Transverse colon (tissue), 4 donors: ENCODE measurements around the gene LCP1. TPM values are rescaled to one million over a fixed set of nuclear protein-coding genes. Genes with fewer than 3 reads are reported as not detected.

Experiments used
- DNase-seq: peaks from one replicate; pipeline ENCODE4 v3.0.0-alpha.2; 2019
- H3K27ac ChIP-seq, 4 donors: fragments of 200-600 bp; sonication (generic); 2 replicates each; pipeline ENCODE4 v1.5.1; 2016 to 2018; ENCODE audit warnings: inconsistent platforms in 4 of 4
- H3K27me3 ChIP-seq: fragments of 200-600 bp; sonication (generic); 2 replicates; pipeline ENCODE4 v1.5.1; 2017; ENCODE audit warnings: inconsistent platforms
- H3K36me3 ChIP-seq, 4 donors: fragments of 200-600 bp; sonication (generic); 2 replicates each; pipeline ENCODE4 v1.5.1; 2017 to 2019; ENCODE audit warnings: inconsistent platforms in 4 of 4
- H3K4me1 ChIP-seq, 4 donors: fragments of 200-600 bp; sonication (generic); 2 replicates each; pipeline ENCODE4 v1.5.1; 2017 to 2020; ENCODE audit warnings: inconsistent platforms in 4 of 4
- H3K4me3 ChIP-seq, 4 donors: fragments of 200-600 bp; sonication (generic); 1 replicate in 1 of 4; 2 replicates in 3 of 4; pipeline versions ENCODE4 v1.5.1 to v1.6.1; 2017 to 2019; ENCODE audit warnings: inconsistent platforms in 4 of 4
- H3K9me3 ChIP-seq, 2 donors: fragments of 200-600 bp; sonication (generic); 2 replicates each; pipeline ENCODE4 v1.5.1; 2017 to 2019; ENCODE audit warnings: inconsistent platforms in 2 of 2
- CTCF ChIP-seq, 5 experiments: fragments of 200-600 bp in 3 of 5; fragments of 450-650 bp in 2 of 5; sonication (generic) in 3 of 5; IDR thresholded peaks; 1 replicate in 2 of 5; 2 replicates in 3 of 5; pipeline ENCODE4 v1.5.1; 2016 to 2017; ENCODE audit warnings: antibody characterized with exemption in 5 of 5, inconsistent platforms in 3 of 5, mild to moderate bottlenecking in 2 of 5, moderate library complexity in 1 of 5
- EP300 ChIP-seq: sonication (generic); formaldehyde crosslinking; IDR thresholded peaks from one replicate; pipeline ENCODE4 v1.6.1; 2017; ENCODE audit warnings: antibody characterized with exemption, low read depth
- POLR2A ChIP-seq: fragments of 450-650 bp; IDR thresholded peaks from one replicate; pipeline ENCODE4 v1.6.1; 2016; ENCODE audit warnings: antibody characterized with exemption, mild to moderate bottlenecking, moderate library complexity
- POLR2AphosphoS5 ChIP-seq, 3 donors: sonication (generic); formaldehyde crosslinking; IDR thresholded peaks; one replicate each; pipeline ENCODE4 v1.6.1; 2016; ENCODE audit warnings: antibody characterized with exemption in 3 of 3
- WGBS, 2 donors: methylation state at CpG; one replicate each; pipeline ENCODE4 v1.1.5; 2018; ENCODE audit warnings: low coverage in 1 of 2; 5-methylcytosine and 5-hydroxymethylcytosine counted together
- in situ Hi-C, 4 donors: fragments of 200-750 bp; cut with MboI; loops; one replicate each; pipeline versions ENCODE4 v1.15.0 to v1.15.1; 2017; ENCODE audit warnings: low sequenced_read_pairs in 3 of 4, low pct_ligation_motif_present in 1 of 4, low pct_unique_long_range_greater_than_20kb in 1 of 4
- intact Hi-C: fragments of 100-400 bp; cut with DNase I; formaldehyde crosslinking; loops from one replicate; pipeline ENCODE4 v1.15.1; 2023; ENCODE audit warnings: low total_unique reads
- total RNA-seq, 4 donors: library from RNA; depleted of rRNA; stranded (reverse); fragments of >200 nt; gene quantifications; one replicate each; pipeline ENCODE4 v1.1.0, GENCODE V29; 2016

LCP1 gene
- total RNA-seq, 4 donors from 2014 or later: 1.6 to 35.7 (median 26.1) TPM

- H3K27ac ChIP-seq: no peak overlapping the region
- no peaks in the 10 kb centered on the region for H3K9me3 ChIP-seq
- no peaks in the 10 kb centered on the region for H3K27me3 ChIP-seq
- no peaks in the 10 kb centered on the region for H3K4me1 ChIP-seq
- WGBS, 2 donors: 72 to 79% methylated on average over 4 of the region's 4 CpGs
- H3K4me3 ChIP-seq: no peak overlapping the region
- DNase-seq: no peak
- no peaks in the 10 kb centered on the region for H3K36me3 ChIP-seq
- TF ChIP-seq EP300: no peak
- TF ChIP-seq POLR2A: no peak
- TF ChIP-seq CTCF (IDR thresholded peaks at IDR 0.05): no peak
- TF ChIP-seq POLR2AphosphoS5 (IDR thresholded peaks at IDR 0.05): no peak
- intact Hi-C loops (no loop called here), in situ Hi-C loops (no loop called here)
Measured at GRCh38 chr13:46197299-46198048, 15.5 kb upstream of the LCP1 start.

GRCh38 chr13:46195016-46195415 lies 13.0 kb upstream of the LCP1 start:
- Histone ChIP-seq H3K36me3 (no peaks in the 10 kb centered on the region), H3K4me1 (no peaks in the 10 kb centered on the region), H3K27me3 (no peaks in the 10 kb centered on the region), H3K27ac (no peak overlapping the region), H3K4me3 (no peak overlapping the region), H3K9me3 (no peaks in the 10 kb centered on the region)
- in situ Hi-C loops (no loop called here), intact Hi-C loops (no loop called here)
- DNase-seq: no peak
- TF ChIP-seq POLR2AphosphoS5 (IDR thresholded peaks at IDR 0.05): no peak
- no peak for TF ChIP-seq CTCF (IDR thresholded peaks at IDR 0.05)
- TF ChIP-seq EP300: no peak
- no peak for TF ChIP-seq POLR2A
- WGBS, 2 donors: 86 to 93% methylated on average over 1 of the region's 1 CpG

- no peak for DNase-seq
Measured at GRCh38 chr13:46192412-46192811, 10.4 kb upstream of the LCP1 start.

GRCh38 chr13:46185634-46186033 lies 3.7 kb upstream of the LCP1 start:
- intact Hi-C loops (no loop called here), in situ Hi-C loops (no loop called here)
- H3K36me3 ChIP-seq: no peaks in the 10 kb centered on the region
- 87 to 95% methylated on average over 4 of the region's 4 CpGs for WGBS, 2 donors
- H3K27me3 ChIP-seq: no peaks in the 10 kb centered on the region
- no peaks in the 10 kb centered on the region for H3K9me3 ChIP-seq
- no peak for DNase-seq
- TF ChIP-seq POLR2AphosphoS5 (IDR thresholded peaks at IDR 0.05) (no peak), EP300 (no peak), CTCF (IDR thresholded peaks at IDR 0.05) (no peak), POLR2A (no peak)
- H3K4me1 ChIP-seq: peaks cover 0 to 5% (median 0%) of the 10 kb centered on the region in 4 donors
- H3K27ac ChIP-seq: no peak overlapping the region
- H3K4me3 ChIP-seq: no peak overlapping the region

More at GRCh38 chr13:46192412-46192811, 10.4 kb upstream of the LCP1 start:
- Histone ChIP-seq H3K4me1 (no peaks in the 10 kb centered on the region), H3K27ac (no peak overlapping the region), H3K4me3 (no peak overlapping the region), H3K27me3 (no peaks in the 10 kb centered on the region), H3K9me3 (no peaks in the 10 kb centered on the region), H3K36me3 (no peaks in the 10 kb centered on the region)
- 26 to 63% methylated on average over 1 of the region's 1 CpG for WGBS, 2 donors
- in situ Hi-C loops (no loop called here), intact Hi-C loops (no loop called here)
- TF ChIP-seq CTCF (IDR thresholded peaks at IDR 0.05) (no peak), POLR2A (no peak), EP300 (no peak), POLR2AphosphoS5 (IDR thresholded peaks at IDR 0.05) (no peak)
